MM.1S (cell line): ENCODE data around the gene AQP12A.

Experiments
- CTCF ChIP-seq: fragments of 300-600 bp; sonication (generic); IDR thresholded peaks from 2 replicates; pipeline ENCODE4 v1.5.1; 2016; ENCODE audit warnings: antibody characterized with exemption, low read length, mixed read lengths
- EZH2phosphoT487 ChIP-seq: fragments of 300-600 bp; sonication (generic); IDR thresholded peaks from 2 replicates; pipeline ENCODE4 v1.6.1; 2018; ENCODE audit warnings: antibody characterized with exemption, low read length

- no peak for TF ChIP-seq CTCF
- no peak for TF ChIP-seq EZH2phosphoT487
These were observed 13.0 kb downstream of the AQP12A start for GRCh38 chr2:240704651-240705050.
